C4-2B (cell line): ENCODE data around the gene RNF135.

Experiments
- ZFX ChIP-seq: fragments of 450-650 bp; IDR thresholded peaks from 2 replicates; pipeline ENCODE4 v1.6.1; 2017
- TF ChIP-seq, protein P1 (sequence below): fragments of 450-650 bp; conservative IDR thresholded peaks from 2 replicates; pipeline ENCODE4 v1.5.1; 2017; ENCODE audit warnings: mild to moderate bottlenecking

DNA sequence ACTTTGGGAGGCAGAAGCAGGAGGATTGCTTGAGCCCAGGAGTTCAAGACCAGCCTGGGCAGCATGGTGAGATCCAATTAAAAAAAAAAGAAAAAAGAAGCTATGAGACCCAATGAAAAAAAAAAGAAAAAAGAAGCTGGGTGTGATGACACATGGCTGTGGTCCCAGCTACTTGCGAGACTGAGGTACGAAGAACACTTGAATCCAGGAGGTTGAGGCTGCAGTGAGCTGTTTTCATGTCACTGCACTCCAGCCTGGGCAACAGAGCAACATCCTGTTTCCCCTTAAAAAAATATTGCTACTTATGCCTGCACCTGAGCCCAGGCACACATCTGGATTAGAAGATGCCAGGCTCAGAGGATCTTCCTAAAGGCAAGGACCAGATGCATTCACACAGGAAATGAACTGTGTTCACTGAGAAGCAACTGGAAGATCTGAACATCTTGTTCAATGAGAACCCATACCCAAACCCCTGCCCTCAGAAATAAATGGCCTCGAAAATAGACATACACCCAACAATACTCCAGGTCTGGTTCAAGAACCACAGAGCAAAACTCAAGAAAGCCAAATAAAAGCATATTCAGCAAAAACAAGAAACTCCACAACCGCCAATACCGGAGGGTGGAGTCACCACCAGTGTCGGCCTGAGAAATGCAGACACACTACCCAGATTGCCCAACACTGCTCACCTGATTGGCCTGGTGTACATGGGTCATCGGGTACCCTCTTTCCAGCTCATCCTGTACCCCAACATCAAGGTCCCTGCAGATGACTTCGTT lies 4.4 kb downstream of the RNF135 start:
- TF ChIP-seq, protein P1, sequence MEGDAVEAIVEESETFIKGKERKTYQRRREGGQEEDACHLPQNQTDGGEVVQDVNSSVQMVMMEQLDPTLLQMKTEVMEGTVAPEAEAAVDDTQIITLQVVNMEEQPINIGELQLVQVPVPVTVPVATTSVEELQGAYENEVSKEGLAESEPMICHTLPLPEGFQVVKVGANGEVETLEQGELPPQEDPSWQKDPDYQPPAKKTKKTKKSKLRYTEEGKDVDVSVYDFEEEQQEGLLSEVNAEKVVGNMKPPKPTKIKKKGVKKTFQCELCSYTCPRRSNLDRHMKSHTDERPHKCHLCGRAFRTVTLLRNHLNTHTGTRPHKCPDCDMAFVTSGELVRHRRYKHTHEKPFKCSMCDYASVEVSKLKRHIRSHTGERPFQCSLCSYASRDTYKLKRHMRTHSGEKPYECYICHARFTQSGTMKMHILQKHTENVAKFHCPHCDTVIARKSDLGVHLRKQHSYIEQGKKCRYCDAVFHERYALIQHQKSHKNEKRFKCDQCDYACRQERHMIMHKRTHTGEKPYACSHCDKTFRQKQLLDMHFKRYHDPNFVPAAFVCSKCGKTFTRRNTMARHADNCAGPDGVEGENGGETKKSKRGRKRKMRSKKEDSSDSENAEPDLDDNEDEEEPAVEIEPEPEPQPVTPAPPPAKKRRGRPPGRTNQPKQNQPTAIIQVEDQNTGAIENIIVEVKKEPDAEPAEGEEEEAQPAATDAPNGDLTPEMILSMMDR = no peak
- no peak for TF ChIP-seq ZFX
